SK-N-SH treated with all-trans-retinoic acid at 6 μM for 48 hours (cell line): ENCODE data around the gene NCKAP5.

Source experiments
- ATAC-seq: fragments of 200-7000 bp; cut with Tn5 transposase; 3 replicates; pipeline ENCODE4 v1.9.1; 2020; ENCODE audit warnings: mild to moderate bottlenecking, moderate library complexity
- ARNTL ChIP-seq: fragments of 450-650 bp; formaldehyde crosslinking; IDR thresholded peaks from 2 replicates; pipeline ENCODE4 v1.5.0; 2020; ENCODE audit warnings: low read depth, mild to moderate bottlenecking, moderate library complexity, borderline replicate concordance
- BACH2 ChIP-seq: fragments of 250-450 bp; sonication (Bioruptor Pico); IDR thresholded peaks from 2 replicates; pipeline ENCODE4 v1.9.0; 2021; ENCODE audit warnings: mild to moderate bottlenecking, borderline replicate concordance
- CSDC2 ChIP-seq: fragments of 250-450 bp; sonication (Bioruptor Pico); IDR thresholded peaks from 2 replicates; pipeline ENCODE4 v1.5.0; 2020; ENCODE audit warnings: mild to moderate bottlenecking, moderate library complexity
- CSRNP3 ChIP-seq: fragments of 250-450 bp; sonication (Bioruptor Pico); IDR thresholded peaks from 2 replicates; pipeline ENCODE4 v1.5.1; 2021; ENCODE audit warnings: mild to moderate bottlenecking, moderate library complexity
- ESRRG ChIP-seq: fragments of 250-450 bp; sonication (Bioruptor Pico); IDR thresholded peaks from 2 replicates; pipeline ENCODE4 v1.6.1; 2021; ENCODE audit warnings: mild to moderate bottlenecking
- GLIS3 ChIP-seq: fragments of 250-450 bp; sonication (Bioruptor Pico); IDR thresholded peaks from 2 replicates; pipeline ENCODE4 v1.5.0; 2020; ENCODE audit warnings: mild to moderate bottlenecking, moderate library complexity
- ISL1 ChIP-seq: fragments of 250-450 bp; sonication (Bioruptor Pico); IDR thresholded peaks from 2 replicates; pipeline ENCODE4 v2.1.2; 2022; ENCODE audit warnings: mild to moderate bottlenecking, moderate library complexity
- PATZ1 ChIP-seq: fragments of 250-450 bp; sonication (Bioruptor Pico); IDR thresholded peaks from 2 replicates; pipeline ENCODE4 v1.8.0; 2020; ENCODE audit warnings: mild to moderate bottlenecking, moderate library complexity, borderline replicate concordance
- POU6F1 ChIP-seq: fragments of 250-450 bp; sonication (Bioruptor Pico); IDR thresholded peaks from 2 replicates; pipeline ENCODE4 v1.8.0; 2021; ENCODE audit warnings: low read depth, mild to moderate bottlenecking, moderate library complexity, borderline replicate concordance
- PPARA ChIP-seq: fragments of 250-450 bp; sonication (Bioruptor Pico); IDR thresholded peaks from 2 replicates; pipeline ENCODE4 v1.5.0; 2020; ENCODE audit warnings: mild to moderate bottlenecking, borderline replicate concordance
- RARB ChIP-seq: fragments of 250-450 bp; sonication (Bioruptor Pico); IDR thresholded peaks from 2 replicates; pipeline ENCODE4 v1.8.0; 2021; ENCODE audit warnings: mild to moderate bottlenecking, moderate library complexity
- SNAI2 ChIP-seq: fragments of 250-450 bp; sonication (Bioruptor Pico); IDR thresholded peaks from 2 replicates; pipeline ENCODE4 v1.5.0; 2020; ENCODE audit warnings: mild to moderate bottlenecking, moderate library complexity
- TCF4 ChIP-seq: fragments of 250-450 bp; sonication (Bioruptor Pico); IDR thresholded peaks from 2 replicates; pipeline ENCODE4 v1.8.0; 2021; ENCODE audit warnings: mild to moderate bottlenecking, moderate library complexity, borderline replicate concordance
- TOX ChIP-seq: fragments of 250-450 bp; sonication (Bioruptor Pico); IDR thresholded peaks from 2 replicates; pipeline ENCODE4 v1.8.0; 2021; ENCODE audit warnings: mild to moderate bottlenecking, moderate library complexity, borderline replicate concordance
- TSHZ2 ChIP-seq: fragments of 250-450 bp; sonication (Bioruptor Pico); IDR thresholded peaks from 2 replicates; pipeline ENCODE4 v1.5.0; 2020; ENCODE audit warnings: mild to moderate bottlenecking, moderate library complexity
- ZC3H10 ChIP-seq: fragments of 250-450 bp; sonication (Bioruptor Pico); IDR thresholded peaks from 2 replicates; pipeline ENCODE4 v1.5.1; 2021; ENCODE audit warnings: mild to moderate bottlenecking, moderate library complexity
- ZFP3 ChIP-seq: fragments of 250-450 bp; sonication (Bioruptor Pico); IDR thresholded peaks from 2 replicates; pipeline ENCODE4 v1.5.0; 2020; ENCODE audit warnings: mild to moderate bottlenecking, moderate library complexity
- ZFP30 ChIP-seq: fragments of 450-650 bp; formaldehyde crosslinking; IDR thresholded peaks from 2 replicates; pipeline ENCODE4 v1.5.0; 2022; ENCODE audit warnings: mild to moderate bottlenecking, moderate library complexity
- ZNF565 ChIP-seq: fragments of 450-650 bp; formaldehyde crosslinking; conservative IDR thresholded peaks from 2 replicates; pipeline ENCODE4 v1.5.0; 2020; ENCODE audit warnings: low read depth, mild to moderate bottlenecking, moderate library complexity
- ZNF70 ChIP-seq: fragments of 450-650 bp; formaldehyde crosslinking; IDR thresholded peaks from 2 replicates; pipeline ENCODE4 v1.5.0; 2020; ENCODE audit warnings: mild to moderate bottlenecking, moderate library complexity
- ZNF8 ChIP-seq: fragments of 450-650 bp; formaldehyde crosslinking; IDR thresholded peaks from 2 replicates; pipeline ENCODE4 v1.5.0; 2020; ENCODE audit warnings: mild to moderate bottlenecking, moderate library complexity

The NCKAP5 gene

GRCh38 chr2:132844585-132844984, 723.7 kb downstream of the NCKAP5 start:
- no peak for ATAC-seq
- no peak for TF ChIP-seq ISL1 (CRISPR knock-in tag)
- no peak for TF ChIP-seq ZFP30 (CRISPR knock-in tag)
- TF ChIP-seq PPARA (CRISPR knock-in tag), result no peak
- no peak for TF ChIP-seq CSDC2
- TF ChIP-seq PATZ1 (CRISPR knock-in tag), result no peak
- no peak for TF ChIP-seq TOX
- no peak for TF ChIP-seq GLIS3 (CRISPR knock-in tag)
- no peak for TF ChIP-seq ZNF8 (CRISPR knock-in tag)
- no peak for TF ChIP-seq TCF4 (CRISPR knock-in tag)
- no peak for TF ChIP-seq SNAI2 (CRISPR knock-in tag)
- TF ChIP-seq ZNF70, result no peak
- TF ChIP-seq ZC3H10 (CRISPR knock-in tag), result no peak
- TF ChIP-seq ARNTL (CRISPR knock-in tag), result no peak
- no peak for TF ChIP-seq CSRNP3 (CRISPR knock-in tag)

GRCh38 chr2:132837769-132838168, 730.5 kb downstream of the NCKAP5 start:
- ATAC-seq, result no peak
- TF ChIP-seq ZFP30 (CRISPR knock-in tag) (no peak), BACH2 (CRISPR knock-in tag) (no peak), ISL1 (CRISPR knock-in tag) (no peak), TSHZ2 (CRISPR knock-in tag) (no peak), POU6F1 (CRISPR knock-in tag) (no peak), GLIS3 (CRISPR knock-in tag) (no peak), CSRNP3 (CRISPR knock-in tag) (no peak), PPARA (CRISPR knock-in tag) (no peak), TCF4 (CRISPR knock-in tag) (no peak)

GRCh38 chr2:132830321-132830827, 737.9 kb downstream of the NCKAP5 start:
- no peak for ATAC-seq
- TF ChIP-seq ZNF8 (CRISPR knock-in tag) (no peak), TCF4 (CRISPR knock-in tag) (no peak), ZNF565 (CRISPR knock-in tag) (no peak), RARB (no peak)

- TF ChIP-seq ZNF565 (CRISPR knock-in tag) (no peak), ZFP3 (CRISPR knock-in tag) (no peak), ZNF70 (no peak), TCF4 (CRISPR knock-in tag) (no peak), PATZ1 (CRISPR knock-in tag) (no peak), ISL1 (CRISPR knock-in tag) (no peak), RARB (no peak), ARNTL (CRISPR knock-in tag) (no peak), SNAI2 (CRISPR knock-in tag) (no peak), PPARA (CRISPR knock-in tag) (no peak), ESRRG (CRISPR knock-in tag) (no peak)
- ATAC-seq, result no peak
Observed at GRCh38 chr2:132825601-132826000, 742.7 kb downstream of the NCKAP5 start.
